GM19372 (cell line): ENCODE results near the gene SIGLEC10.

Experiments
- ATAC-seq: cut with Tn5 transposase; IDR thresholded peaks from one replicate; pipeline ENCODE4 v1.9.1; 2021; ENCODE audit warnings: mild to moderate bottlenecking, low read depth, moderate library complexity; ENCODE audit not compliant: unreplicated experiment

SIGLEC10 gene

DNA sequence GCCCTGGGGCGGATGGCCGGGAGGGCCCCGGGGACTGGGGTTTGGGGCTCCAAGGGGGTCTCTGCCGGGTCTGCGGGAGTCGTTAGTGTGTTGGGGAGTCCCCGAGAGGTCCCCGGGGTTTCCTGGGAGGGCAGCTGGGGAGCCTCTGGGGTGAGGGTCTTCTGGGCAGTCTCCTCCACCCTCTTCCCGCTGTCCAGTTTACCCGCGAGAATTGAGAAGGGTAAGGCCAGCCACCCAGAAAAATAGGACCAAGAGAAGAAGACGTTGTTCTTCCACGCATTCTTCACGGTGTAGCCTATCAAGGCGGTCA lies 50.2 kb downstream of the SIGLEC10 start:
- ATAC-seq: no peak

DNA sequence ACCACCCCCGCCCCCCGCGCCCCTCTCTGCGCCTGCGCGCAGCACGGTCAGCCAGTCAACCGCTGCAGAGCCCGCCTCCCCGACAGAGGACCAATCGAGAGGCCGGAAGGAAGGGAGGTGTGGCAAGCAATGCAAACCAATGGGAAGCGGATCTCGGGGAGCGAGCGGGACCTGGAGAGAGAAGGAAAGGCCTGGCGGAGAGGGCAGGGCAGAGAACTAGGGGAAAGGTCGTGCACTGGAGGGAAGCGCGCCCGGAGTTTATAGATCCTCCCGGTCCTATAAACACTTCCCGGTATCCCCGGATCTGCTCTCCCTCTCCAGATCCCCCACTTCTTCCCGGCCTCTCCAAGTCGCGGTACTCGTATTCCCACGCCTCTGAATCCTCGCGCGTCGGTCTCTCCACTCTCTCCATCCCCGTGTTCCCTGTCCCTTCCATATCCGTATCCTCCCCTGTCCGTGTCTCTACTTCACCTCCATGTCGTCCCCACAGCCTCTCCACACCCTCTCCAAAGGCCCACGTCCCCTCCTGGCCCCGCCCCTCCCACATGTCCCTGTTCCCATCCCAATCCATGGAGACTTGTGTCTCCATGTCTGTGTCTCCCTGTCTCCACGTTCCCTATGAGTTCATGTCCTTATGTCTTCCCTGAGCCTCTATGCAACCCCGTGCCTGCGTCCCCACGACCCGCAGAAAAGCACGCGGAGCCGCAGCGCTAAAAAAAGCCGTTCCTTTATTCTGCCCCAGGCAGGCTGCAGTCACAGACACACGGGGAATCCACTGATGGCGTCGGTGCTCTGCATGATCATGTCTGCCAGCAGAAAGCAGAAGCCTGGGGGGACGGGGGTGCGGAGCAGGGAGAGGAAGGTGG lies 50.8 kb downstream of the SIGLEC10 start:
- ATAC-seq: peak; percentile 40

DNA sequence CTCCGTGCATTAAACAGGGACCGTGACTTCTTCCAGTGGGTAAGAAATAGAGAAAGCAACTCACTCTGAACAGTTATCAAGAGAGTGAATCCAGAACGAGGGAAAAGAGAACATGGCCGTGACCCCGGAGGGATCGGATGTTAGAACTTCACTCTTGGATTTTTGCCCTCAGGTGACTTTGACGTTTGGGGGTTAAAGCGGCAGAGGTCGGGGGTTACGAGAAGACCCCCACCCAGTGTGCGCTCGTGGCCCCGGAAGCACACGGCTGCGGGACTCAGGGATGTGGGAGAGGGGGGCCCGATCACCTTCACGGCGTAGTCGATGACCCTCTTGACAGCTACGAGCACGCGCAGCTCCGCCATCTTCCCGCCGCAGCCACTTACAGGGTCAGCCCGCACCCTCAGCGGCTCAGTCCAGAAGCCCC lies 51.5 kb downstream of the SIGLEC10 start, which contains the start of gene ETFB:
TSS of gene ETFB (minus strand) at position 424 of the 424 bp plus-strand sequence. CDS start at position 362, 62 bp downstream.
- no peak for ATAC-seq

DNA sequence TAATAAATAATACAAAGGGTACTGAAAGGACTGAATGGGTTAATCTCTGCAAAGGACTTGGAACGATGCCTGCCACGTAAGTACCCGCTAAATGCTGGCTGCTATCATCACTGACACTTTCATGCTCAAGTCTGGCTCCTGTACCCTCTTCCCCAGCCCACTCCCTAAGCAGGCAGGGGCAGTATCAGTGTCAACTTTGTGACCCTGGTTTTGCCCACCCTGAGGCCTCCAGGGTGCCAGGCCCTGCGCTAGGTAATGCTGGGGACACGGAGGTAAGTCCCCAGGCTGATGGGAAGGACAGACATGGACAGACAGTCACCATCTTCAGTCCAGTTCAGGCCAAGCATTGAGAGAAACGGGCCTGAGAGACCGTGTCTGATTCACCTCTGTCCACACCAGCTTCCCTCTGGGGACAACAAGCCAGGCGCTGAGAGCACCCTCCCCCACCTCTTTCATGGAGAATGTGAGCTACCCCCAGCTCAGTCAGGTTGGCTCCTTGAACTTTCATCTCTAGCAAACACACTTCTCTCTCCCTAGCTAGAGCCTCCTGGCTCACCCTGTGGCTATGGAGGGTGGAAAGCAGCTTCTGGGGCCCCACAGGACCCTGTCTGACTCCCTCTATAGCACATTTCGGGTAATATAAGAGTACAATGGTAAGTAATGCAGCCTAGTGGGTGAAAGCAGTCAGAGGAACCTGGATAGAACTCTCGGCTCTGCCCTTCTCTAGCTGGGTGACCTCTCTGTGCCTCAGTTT lies 52.1 kb downstream of the SIGLEC10 start:
- ATAC-seq: no peak

DNA sequence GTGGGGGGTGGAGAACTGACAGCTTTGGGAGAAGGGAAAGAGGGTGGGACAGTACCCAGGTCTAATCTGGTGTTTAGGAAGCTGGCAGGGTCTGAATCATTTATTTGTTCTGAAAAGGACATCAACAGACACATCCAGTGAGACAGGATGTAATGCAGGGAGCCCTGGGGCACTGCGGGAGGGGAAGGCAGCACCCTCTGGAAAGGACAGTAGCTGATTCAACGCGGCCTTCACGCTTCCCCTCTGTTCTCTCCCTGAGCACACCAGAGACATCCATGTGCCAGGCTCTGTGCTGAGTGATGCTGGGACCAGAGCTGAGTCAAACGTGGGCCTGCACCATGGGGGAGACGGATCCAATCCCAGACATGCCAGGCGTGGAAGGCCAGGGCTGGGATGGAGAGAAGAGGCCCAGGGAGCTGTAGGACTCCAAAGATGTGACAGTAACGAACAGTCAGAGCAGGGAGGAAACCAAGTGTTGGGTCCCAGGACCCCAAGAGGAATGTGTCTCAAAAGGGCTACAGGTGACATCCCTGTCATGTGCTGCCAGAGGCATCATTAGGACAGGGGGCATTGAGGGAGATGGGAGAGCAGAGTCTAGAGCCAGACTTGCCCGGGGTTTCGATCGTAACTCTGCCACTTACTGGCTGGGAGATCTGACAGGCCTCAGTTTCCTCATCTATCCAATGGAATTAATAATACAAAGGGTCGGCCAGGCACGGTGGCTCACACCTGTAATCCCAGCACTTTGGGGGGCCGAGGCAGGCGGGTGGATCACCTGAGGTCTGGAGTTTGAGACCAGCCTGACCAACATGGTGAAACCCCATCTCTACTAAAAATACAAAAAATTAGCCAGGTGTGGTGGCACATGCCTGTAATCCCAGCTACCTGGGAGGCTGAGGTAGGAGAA lies 53.0 kb downstream of the SIGLEC10 start:
- ATAC-seq: no peak

GRCh38 chr19:51361239-51361638 lies 56.2 kb downstream of the SIGLEC10 start:
- ATAC-seq: no peak
